Thoracic aorta (tissue), 2 donors: Measurements from ENCODE around the gene PARP8. TPM values are rescaled to one million over a fixed set of nuclear protein-coding genes. Genes with fewer than 3 reads are reported as not detected.

Experiments
- ATAC-seq: fragments of 150-250 bp; one replicate; pipeline ENCODE4 v1.8.0; 2017; ENCODE audit warnings: low read depth; ENCODE audit not compliant: insufficient number of reproducible peaks, low FRiP score
- DNase-seq: peaks from one replicate; pipeline ENCODE4 v3.0.0-alpha.2; 2020; ENCODE audit warnings: low spot score
- H3K27ac ChIP-seq, 2 donors: fragments of 200-600 bp; sonication (generic); 1 replicate in 1 of 2; 2 replicates in 1 of 2; pipeline ENCODE4 v1.5.1; 2016; ENCODE audit warnings: mild to moderate bottlenecking in 2 of 2, moderate library complexity in 2 of 2
- H3K27me3 ChIP-seq: fragments of 200-600 bp; sonication (generic); replicated peaks from 2 replicates; pipeline ENCODE4 v1.6.0; 2016; ENCODE audit warnings: mild to moderate bottlenecking; ENCODE audit not compliant: insufficient read depth
- H3K36me3 ChIP-seq: fragments of 200-600 bp; sonication (generic); one replicate; pipeline ENCODE4 v1.5.1; 2016
- H3K4me1 ChIP-seq, 2 donors: fragments of 200-600 bp; sonication (generic); 1 replicate in 1 of 2; 2 replicates in 1 of 2; pipeline versions ENCODE4 v1.5.1 to v1.6.0; 2016; ENCODE audit warnings: low read depth in 2 of 2, mild to moderate bottlenecking in 1 of 2; ENCODE audit not compliant: control insufficient read depth in 1 of 2
- H3K4me3 ChIP-seq: fragments of 200-600 bp; sonication (generic); 2 replicates; pipeline ENCODE4 v1.5.1; 2016; ENCODE audit warnings: mild to moderate bottlenecking
- H3K9me3 ChIP-seq: fragments of 200-600 bp; sonication (generic); 2 replicates; pipeline ENCODE4 v1.5.1; 2016
- CTCF ChIP-seq: fragments of 200-600 bp; sonication (generic); IDR thresholded peaks from one replicate; pipeline ENCODE4 v1.5.1; 2019; ENCODE audit warnings: antibody characterized with exemption
- total RNA-seq, 2 donors: library from RNA; depleted of rRNA; stranded (reverse); fragments of >200 nt; gene quantifications; one replicate each; pipeline versions ENCODE4 v1.1.0 to v1.2.3, GENCODE V29; 2016

The PARP8 gene
- total RNA-seq, 2 donors from 2014 or later = 27.5 to 34.7 TPM

DNA sequence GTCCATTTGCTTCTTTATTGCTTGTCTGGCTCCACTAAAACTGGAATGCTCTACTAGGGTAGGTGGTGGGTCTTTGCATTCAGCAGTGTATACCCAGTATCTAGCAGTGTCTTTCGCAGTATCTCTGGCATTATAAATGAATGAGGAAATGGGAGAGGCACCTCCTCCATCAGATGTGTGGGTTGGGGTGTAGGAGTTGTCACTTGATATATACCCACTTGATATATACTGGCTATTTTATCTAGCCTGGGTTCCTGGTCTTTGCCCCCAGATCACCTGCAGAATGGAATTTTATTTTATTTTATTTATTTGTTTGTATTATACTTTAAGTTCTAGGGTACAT, 208.5 kb downstream of the PARP8 start:
- Histone ChIP-seq H3K27me3 (no peaks in the 10 kb centered on the region), H3K4me3 (peak overlapping the region; percentile 51), H3K4me1 (peaks cover 0 to 23% of the 10 kb centered on the region in 2 donors), H3K36me3 (no peaks in the 10 kb centered on the region), H3K27ac (peak overlapping the region in 1 of 2 donors; percentile 43), H3K9me3 (no peaks in the 10 kb centered on the region)
- DNase-seq (no peak), ATAC-seq (no peak)
- TF ChIP-seq CTCF = no peak

DNA sequence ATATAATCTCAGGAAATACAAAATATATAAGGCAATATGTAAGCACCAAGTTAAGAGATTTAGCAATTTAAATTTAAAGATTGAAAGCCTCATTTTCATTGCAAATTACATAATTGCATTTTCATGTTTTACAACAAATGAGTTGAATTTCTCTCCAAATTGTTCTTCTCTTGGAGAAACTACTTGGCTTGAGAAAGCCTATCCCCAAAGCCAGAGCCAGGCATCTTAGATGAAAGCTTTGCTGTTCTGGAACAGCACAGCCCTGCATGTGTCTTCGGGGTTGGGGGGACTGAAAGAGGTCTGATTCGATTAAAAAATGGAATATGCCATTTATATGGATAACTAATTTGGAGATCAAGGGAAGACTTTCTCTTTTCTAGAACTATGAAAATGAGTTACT, 212.0 kb downstream of the PARP8 start:
- no peaks in the 10 kb centered on the region for H3K27me3 ChIP-seq
- no peak overlapping the region for H3K4me3 ChIP-seq
- no peak for TF ChIP-seq CTCF
- H3K9me3 ChIP-seq = no peaks in the 10 kb centered on the region
- H3K4me1 ChIP-seq = peaks cover 0 to 23% of the 10 kb centered on the region in 2 donors
- ATAC-seq (no peak), DNase-seq (no peak)
- no peaks in the 10 kb centered on the region for H3K36me3 ChIP-seq
- no peak overlapping the region for H3K27ac ChIP-seq

DNA sequence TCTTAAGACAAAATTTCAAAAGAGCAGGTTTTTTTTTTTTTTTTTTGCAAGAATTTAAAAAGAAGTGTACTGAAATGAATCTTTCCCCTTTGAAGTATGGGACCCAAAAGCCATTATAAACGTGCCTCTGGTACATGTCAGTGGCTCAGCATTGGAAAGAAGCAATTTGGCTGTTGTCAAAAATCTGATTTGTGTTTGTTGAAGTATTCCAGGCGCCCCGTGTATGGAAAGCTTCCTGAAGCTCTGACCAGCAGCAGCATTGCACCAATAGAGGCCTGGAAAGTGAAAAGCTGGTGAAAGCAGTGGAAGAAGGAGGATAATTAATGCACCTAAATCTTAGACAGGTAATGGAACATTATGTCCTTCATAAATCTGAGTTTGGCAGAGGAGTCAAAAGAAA, 215.0 kb downstream of the PARP8 start:
- no peak for DNase-seq
- peaks cover 0 to 2% of the 10 kb centered on the region in 2 donors for H3K4me1 ChIP-seq
- no peaks in the 10 kb centered on the region for H3K36me3 ChIP-seq
- H3K4me3 ChIP-seq = no peak overlapping the region
- no peak for ATAC-seq
- no peak overlapping the region for H3K27ac ChIP-seq
- no peaks in the 10 kb centered on the region for H3K27me3 ChIP-seq
- no peak for TF ChIP-seq CTCF
- H3K9me3 ChIP-seq = no peaks in the 10 kb centered on the region

GRCh38 chr5:50886657-50887345, 220.4 kb downstream of the PARP8 start:
- H3K9me3 ChIP-seq = no peaks in the 10 kb centered on the region
- no peaks in the 10 kb centered on the region for H3K27me3 ChIP-seq
- no peaks in the 10 kb centered on the region for H3K4me1 ChIP-seq
- no peak for TF ChIP-seq CTCF
- H3K36me3 ChIP-seq = no peaks in the 10 kb centered on the region
- ATAC-seq = no peak
- no peak for DNase-seq
- no peak overlapping the region for H3K27ac ChIP-seq
- no peak overlapping the region for H3K4me3 ChIP-seq

DNA sequence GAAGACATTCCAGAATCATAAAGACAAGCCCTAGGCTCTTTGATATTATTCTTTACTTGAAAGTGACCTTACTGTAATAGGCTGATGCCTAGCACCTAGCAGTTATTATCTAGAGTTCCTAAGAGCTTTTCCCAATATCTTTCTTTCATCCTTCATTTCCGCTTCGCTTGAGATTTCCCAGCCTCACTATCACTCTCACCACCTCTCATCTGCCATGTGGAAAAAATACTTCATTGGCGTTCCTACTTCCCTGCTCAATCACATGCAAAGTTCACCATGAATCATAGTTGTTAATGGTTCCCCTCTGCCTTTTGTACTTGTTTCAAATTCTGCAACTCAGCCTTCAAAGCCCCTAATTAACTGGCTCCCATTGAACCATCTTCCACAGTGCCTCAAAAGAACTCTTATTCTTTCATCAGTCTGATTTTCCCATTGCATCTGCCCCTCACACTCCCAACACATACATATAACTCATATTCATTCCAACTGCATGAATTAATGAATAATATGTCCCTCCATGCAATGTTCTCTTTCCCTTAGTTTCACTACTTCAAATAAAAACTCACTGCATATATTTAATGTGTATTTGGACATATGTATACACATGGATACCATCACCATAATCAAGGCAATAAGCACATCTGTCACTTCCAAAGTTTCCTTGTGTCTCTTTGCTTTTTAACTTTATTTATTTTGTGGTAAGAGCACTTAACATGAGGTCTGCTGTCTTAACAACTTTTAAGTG, 221.6 kb downstream of the PARP8 start:
- Histone ChIP-seq H3K4me3 (no peak overlapping the region), H3K27ac (no peak overlapping the region)

More for the DNA sequence above, 221.6 kb downstream of the PARP8 start:
- no peaks in the 10 kb centered on the region for H3K27me3 ChIP-seq
- H3K4me1 ChIP-seq = no peaks in the 10 kb centered on the region
- H3K9me3 ChIP-seq = no peaks in the 10 kb centered on the region
- no peaks in the 10 kb centered on the region for H3K36me3 ChIP-seq
- DNase-seq = no peak
- ATAC-seq = no peak
- TF ChIP-seq CTCF = no peak
